Left ventricle myocardium superior (tissue), 1 donor: Measurements from ENCODE around the gene ZNF787. TPM values are rescaled to one million over a fixed set of nuclear protein-coding genes. Genes with fewer than 3 reads are reported as not detected.

ENCODE experiments used
- ATAC-seq: fragments of 200-7000 bp; cut with Tn5 transposase; one replicate; pipeline ENCODE4 v1.9.1; 2020; ENCODE audit warnings: mild to moderate bottlenecking, moderate library complexity
- DNase-seq: peaks from one replicate; pipeline ENCODE4 v3.0.0-alpha.2; 2020
- intact Hi-C: fragments of 100-400 bp; cut with micrococcal nuclease; formaldehyde crosslinking; loops from one replicate; pipeline ENCODE4 v1.11.0; 2022
- total RNA-seq: library from RNA; stranded (reverse); fragmentation: NEBNext Ultra II Directional; extraction: Animal tissue kit (Norgen Biotek cat#: 25700); gene quantifications from one replicate; pipeline ENCODE4 v1.2.1, GENCODE V29; 2021
- donor health status: DM: no; HTN: yes; CAD: no; lungs with severe emphysema.

Gene ZNF787
- total RNA-seq, 1 donor from 2014 or later = 33.8 TPM

DNA sequence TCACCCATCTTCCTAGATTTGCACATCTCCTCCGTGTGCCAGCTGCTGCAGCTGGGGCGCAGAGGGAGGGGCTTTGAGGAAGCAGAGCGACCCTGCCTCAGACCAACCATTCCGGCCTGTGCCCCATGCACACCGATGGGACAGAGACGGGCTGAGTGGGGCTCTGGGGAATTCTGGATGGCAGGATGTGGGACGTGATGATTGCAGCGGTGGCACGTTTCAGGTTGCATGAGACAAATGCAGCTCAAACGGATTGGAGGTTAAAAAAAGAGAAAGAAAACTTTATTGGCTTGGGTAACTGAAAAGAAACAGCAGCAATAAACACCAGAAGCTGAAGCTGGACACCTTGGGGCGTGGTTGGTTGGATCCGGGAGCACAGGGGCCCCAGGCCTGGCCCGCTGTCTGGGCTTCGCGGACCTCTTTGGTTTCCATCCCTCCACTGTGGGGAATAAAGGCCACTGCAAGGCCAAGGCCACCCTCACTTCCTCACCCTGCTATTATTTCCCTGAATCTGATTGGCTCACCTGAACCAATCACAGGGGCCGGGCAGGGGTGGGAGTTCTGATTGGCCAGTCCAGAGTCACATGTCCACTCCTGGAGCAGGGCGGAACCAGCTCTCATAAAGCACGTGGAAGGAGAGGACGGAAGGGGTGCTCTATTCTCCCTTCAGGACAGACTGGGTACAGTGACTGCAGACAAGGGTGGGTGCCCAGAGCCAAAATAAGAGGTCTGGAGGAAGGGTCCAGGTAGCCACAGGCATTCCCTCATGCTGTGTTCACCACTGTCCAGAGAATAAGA, 6.1 kb upstream of the ZNF787 start:
- DNase-seq (no peak), ATAC-seq (no peak)
- intact Hi-C loops = no loop called here

DNA sequence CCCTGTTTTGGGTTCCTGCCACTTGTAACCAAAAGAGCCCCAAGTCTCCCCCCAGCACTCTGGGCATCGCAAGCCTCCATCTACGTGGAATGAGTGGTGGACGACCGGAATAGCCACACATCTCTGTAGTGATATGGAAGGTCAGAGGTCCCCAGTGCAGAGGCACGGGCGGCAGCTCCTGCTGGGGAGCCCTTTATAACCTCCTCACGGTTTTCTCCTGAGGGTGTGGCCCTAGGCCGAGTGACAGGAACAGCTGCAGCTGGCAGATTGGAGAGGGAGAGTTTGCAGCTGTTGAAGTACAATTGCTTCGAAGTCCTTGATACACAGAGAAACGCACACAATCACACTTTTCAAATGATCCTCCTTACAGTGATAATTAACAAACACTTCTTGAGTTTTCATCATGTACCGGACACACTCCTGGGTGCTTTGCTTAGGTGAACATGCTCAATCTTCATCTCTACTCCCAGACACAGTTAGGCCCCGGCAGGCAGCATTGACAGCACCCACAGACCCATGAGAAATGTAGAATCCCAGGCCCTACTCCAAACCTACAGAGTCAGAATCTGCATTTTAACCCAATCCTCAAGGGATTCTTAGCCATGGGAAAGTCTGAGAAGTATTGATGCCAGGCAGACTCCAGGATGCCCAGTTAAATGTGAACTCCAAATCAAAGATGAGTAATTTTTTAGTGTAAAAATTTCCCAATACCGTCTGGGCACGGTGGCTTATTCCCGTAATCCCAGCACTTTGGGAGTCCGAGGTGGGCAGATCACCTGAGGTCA, 4.9 kb upstream of the ZNF787 start:
- intact Hi-C loops = no loop called here
- ATAC-seq = no peak
- no peak for DNase-seq

DNA sequence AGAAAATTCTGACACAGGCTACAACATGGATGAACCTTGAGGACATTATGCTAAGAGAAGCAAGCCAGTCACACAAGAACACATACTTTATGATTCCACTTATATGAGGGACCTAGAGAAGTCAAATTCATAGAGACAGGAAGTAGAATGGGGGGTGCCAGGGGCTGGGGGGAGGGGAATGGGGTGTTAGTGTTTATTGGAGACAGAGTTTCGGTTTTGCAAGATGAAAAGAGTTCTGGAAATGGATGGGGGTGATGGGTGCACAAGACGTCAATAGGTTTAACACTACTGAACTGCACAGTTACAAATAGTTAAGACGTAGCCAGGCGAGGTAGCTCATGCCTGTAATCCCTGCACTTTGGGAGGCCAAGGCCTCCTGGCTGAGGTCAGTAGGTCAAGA, 3.5 kb upstream of the ZNF787 start:
- intact Hi-C loops = no loop called here
- no peak for DNase-seq
- no peak for ATAC-seq

DNA sequence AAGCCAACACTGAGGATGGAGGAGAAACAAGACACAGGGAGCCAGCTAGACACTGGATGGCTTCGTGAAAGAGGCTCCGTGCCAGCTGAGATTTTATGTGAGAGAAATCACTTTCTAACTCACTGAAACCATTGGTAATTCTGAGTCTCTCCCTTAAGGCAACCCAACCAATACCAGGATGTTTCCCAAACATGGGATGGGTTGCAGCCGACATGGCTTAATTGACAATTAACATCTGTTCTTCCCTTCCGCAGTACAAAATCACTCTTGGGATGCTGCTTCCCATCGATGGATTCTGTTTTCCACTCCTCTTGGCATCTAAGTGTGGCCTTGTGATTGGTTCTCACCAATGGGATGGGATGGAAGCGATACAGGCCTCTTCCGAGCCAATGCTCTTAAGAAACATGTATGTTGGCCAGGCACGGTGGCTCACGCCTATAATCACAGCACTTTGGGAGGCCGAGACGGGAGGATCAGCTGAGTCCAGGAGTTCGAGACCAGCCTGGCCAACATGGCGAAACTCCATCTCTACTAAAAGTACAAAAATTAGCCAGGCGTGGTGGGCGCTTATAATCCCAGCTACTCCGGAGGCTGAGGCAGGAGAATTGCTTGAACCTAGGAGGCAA, 2.3 kb upstream of the ZNF787 start:
- intact Hi-C loops = no loop called here
- ATAC-seq (no peak), DNase-seq (no peak)

DNA sequence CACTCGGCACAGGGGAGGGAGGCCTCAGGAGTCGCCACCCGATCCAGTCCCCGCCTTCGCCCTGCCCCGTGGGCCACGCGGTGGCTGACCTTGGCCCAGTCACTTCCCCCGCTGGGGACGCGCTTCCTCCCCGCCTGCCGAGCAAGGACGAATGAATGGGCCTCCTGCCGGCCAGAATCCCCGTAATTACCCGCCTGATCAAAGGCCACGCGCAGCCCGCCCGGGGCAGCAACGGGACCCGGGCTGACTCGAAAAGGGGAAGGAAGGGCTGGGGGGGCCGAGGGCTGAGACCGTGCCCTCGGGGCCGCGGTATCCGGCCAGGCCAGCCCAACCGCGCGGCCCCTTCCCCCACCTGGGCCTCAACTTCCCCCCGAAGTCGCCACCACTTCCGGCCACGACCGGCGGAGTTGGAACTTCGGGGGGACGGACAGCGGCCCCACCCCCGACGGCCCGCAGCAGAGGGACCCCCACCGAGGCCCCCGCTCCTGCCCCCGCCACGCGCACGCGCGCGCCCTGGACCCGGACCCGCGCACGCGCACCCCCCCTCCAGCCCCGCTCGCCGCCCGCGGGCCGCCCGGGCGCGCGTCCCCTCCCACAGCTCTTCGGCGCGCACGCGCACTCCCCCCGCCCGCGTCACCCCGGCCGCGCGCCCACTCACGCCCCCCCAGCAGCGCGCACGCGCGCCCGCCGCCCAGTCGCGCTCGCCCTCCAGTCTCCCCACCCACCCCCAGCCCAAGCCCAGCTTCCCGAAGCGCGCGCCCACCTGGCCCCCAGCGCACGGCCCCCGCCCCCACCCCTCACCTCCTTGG, 520 bp downstream of the ZNF787 start:
- intact Hi-C loops = no loop called here
- DNase-seq (peak; percentile 88), ATAC-seq (peak; percentile 50)

DNA sequence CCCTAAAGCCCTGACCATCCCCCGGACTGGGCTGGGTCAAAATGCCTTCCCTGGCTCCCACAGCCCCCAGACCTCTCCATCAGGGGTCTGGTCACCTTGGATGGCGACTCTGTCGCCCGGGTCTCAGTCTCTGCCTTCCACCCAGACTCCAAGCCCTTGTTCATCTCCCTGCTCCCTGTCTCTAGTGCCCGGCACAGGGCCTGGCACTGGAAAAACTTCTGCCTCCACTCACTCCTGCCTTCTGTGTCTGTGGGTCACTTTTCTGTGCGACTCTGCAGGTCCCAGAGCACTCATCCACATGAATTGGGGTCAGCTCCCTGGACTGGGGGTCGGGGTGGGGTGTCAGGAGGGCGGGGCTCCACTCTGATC, 1.1 kb downstream of the ZNF787 start:
- ATAC-seq = no peak
- DNase-seq = no peak
- intact Hi-C loops = no loop called here

DNA sequence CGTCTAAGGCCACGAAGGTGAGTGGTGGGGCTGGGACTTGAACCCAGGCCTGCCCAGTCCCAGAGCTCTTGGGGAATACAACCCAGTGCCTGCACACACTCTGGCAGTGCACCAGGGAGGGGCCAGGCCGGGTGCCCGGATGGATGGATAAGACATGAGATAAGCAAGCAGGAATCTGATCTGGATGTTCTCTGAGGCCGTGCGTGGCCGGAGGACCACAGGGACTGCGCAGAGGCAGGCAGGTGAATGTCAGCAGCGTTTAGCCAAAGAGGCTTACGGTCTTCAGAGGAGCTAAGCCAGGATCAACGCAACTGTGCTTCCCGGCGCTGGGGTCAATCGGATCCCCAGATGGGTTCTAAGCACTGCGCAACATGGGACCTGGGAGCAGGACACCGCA, 1.5 kb downstream of the ZNF787 start:
- intact Hi-C loops = no loop called here
- DNase-seq (no peak), ATAC-seq (no peak)

DNA sequence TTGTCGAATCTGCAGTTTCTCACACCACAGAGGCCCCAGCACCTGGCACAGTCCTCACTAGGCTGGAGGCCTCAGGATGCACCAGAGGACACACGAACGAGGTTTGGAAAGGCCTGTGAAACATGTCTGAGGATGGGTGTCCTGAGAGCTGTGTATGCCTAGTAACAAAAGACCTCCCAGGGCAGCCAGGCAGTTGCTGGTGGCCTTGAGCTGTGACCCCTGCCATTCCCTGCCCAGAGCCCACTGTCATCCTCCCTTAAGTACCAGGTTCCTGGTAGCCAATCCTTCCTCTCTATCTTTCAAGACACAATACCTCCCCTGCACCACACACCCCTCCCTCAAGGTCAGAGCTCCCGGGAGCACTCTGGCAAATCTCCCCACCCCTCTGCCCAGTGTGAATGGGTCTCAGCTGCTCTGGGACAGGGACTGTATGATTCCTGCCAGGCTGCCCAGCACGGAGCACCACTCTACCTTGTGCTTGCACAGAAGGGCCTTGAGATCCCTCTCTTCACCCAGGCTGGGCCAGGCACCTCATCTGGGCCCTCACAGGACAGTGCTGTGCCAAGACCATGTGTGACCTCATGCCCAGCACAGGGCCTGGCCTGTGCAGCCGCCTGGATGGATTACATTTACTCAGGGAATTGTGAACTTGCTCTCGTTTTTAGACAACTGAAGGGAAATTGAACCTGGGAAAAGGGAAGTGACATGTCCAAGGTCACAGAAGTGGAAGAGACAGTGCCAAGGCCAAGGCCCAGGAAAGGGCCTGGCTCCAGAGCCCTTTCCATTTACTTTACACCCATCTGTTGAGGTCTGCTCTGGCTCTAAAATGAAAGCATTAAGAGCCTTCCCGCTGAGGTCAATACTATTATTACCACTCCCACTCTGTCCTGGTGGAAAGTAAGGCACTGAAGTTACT, 2.2 kb downstream of the ZNF787 start:
- ATAC-seq (no peak), DNase-seq (no peak)
- intact Hi-C loops = no loop called here

DNA sequence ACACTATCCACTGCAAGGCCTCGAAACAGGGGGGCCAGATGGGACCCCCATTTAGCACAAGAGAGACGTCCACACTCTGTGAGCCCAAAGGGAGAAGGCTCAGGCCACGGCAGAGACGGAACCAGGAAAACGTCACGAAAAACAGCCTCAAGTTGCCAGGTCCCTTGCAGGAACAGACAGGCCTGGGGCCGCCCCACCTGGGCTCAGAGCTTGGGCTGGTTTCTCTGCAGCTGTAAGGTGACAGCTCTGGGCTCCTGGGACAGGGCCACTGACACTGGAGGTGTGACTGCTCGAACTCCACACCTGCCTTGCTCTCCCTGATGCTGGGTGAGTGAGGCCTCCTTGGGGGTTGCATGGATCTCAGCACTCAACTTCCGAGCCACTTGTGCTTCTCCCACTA, 3.2 kb downstream of the ZNF787 start:
- intact Hi-C loops = no loop called here
- ATAC-seq (no peak), DNase-seq (no peak)

DNA sequence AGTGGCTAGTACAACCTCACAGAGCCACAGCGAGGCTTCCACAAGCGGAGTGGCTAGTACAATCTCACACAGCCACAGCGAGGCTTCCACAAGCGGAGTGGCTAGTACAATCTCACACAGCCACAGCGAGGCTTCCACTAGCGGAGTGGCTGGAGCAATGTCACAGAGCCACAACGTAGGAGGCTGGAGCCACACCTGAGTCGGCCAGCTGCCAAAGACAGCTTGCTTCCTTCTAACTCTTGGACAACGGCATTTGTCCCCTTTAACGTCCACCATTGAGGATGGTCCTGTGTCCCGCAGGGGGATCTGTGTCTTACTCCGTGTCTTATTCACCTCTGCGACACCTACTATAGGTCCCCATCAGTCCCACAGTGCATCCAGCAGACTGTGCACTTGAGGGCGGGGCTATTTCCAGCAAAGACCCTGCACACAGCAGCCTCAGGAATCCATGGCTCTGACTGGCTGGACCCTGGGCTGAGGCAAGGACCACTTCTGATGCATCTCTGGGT, 3.7 kb downstream of the ZNF787 start:
- intact Hi-C loops = no loop called here
- no peak for DNase-seq
- no peak for ATAC-seq

DNA sequence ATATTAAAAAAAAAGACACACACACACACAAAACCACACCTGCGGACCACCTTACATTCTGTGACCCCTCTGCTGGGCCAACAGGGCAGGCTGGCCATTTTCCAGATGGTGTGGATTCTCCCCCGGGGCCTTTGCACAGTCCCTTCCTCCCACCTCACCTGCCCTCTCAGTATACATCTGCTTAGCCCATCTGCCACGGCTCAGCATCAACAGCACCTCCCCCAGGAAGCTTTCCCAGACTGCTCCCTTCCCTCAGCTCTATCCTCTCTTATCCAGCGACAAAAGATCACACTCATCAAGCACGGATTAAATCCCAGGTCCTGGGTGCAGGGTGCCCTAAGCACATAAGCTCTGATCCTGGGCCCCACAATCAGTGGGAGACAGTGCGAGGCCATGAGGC, 4.5 kb downstream of the ZNF787 start:
- intact Hi-C loops = no loop called here
- ATAC-seq (no peak), DNase-seq (no peak)

DNA sequence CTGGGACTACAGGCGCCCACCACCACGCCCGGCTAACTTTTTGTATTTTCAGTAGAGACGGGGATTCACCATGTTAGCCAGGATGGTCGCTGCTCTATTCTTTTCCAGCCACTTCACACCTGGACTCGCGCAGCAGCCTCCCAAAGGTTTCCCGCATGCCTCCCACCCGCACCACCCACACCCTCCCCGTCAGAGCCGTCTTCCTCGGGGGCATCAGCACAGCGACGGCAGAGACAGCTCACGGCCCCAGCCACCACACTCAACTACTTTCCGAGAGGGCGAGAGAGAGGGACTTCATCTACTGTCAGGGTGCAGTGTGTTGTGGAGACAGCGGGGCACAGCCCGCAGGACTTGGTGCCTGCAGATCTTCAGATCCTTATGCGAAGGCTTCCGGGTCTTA, 5.6 kb downstream of the ZNF787 start:
- intact Hi-C loops = no loop called here
- no peak for DNase-seq
- ATAC-seq = no peak

DNA sequence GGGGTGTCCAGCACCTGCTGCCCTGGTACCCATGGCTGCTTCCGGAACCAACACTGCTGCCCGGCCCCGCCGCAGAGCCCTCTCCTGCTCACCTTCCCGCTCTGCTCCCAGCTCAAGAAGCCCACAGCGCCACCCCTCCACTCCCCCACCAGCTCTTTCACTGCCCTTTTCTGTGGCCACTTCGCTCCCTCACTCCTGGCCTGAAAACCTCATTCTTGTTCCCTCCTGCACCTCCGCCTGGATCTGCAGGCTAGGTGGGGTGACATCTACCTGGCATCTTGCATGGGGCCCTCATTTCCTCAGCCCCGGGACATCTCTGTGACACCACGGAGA, 6.4 kb downstream of the ZNF787 start:
- ATAC-seq (no peak), DNase-seq (no peak)
- intact Hi-C loops = no loop called here

DNA sequence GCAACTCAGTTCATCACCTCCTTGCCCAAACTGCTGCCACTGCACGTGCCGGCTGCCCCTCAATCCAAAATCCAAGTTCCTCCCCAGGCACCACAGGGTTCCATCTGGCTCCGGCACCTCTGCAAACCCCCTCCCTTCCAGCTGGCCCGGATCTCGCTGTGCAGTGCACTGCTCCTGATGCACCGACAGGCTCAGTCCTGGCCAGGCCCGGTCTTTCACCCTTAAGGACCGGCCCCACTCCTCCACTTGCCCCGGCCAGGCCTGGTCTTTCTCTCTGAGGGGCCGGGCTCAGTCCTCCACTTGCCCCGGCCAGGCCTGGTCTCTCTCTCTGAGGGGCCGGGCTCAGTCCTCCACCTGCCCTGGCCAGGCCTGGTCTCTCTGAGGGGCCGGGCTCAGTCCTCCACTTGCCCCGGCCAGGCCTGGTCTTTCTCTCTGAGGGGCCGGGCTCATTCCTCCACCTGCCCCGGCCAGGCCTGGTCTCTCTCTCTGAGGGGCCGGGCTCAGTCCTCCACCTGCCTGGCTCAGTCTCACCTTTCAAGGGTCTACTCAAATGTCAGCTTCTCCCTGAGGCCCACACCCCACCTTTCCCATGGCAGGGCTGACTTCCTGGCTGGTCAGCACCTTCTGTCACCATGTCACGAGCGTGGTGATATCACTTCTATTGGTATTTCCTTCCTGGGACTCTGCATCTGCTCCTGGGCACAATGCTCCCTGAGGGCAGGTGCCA, 6.9 kb downstream of the ZNF787 start:
- DNase-seq (no peak), ATAC-seq (no peak)
- intact Hi-C loops = no loop called here

DNA sequence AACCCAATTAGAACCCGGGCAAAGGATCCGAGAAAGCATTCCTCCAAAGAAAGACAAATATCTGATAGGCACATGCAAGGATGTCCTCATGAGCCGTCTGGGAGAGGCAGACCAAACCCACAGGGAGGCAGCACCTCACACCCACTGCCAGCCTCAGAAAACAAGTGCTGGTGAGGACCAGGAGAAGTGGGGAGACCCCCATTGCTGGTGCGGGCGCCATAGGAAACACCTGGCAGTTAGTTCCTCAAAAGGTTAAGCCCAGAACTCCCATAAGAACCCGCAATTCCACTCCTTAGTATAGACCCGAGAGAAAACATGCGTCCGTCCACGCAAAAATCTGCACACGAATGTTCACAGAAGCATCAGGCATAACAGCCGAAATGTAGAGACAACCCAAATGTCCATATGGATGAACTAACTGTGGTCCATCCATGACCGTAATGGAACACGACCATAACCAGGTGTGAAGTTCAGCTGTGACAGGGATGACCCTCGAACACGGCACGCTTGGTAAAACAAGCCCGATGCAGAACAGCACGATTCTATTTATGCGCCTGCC, 7.9 kb downstream of the ZNF787 start:
- DNase-seq = no peak
- intact Hi-C loops = no loop called here
- ATAC-seq = no peak

DNA sequence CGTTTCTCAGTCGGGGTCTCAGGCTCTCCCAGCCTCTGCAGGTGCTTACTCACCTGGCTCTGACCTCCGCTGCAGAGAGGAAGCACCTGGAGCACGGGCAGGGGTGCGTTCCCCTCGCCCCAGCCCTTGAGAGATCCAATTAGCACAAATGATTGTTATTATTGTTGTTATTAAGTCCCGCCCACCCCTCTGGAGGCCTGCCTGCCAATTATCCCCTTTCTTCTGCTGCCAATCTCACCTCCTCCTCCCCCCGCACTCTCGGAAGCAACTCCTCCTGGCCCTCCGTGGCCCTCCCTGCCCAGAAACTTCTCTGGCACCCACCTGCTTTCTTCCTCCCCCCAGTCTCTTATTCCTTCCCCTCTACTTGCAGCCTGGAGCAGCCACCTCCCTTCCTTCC, 8.8 kb downstream of the ZNF787 start:
- DNase-seq = no peak
- no peak for ATAC-seq
- intact Hi-C loops = no loop called here

DNA sequence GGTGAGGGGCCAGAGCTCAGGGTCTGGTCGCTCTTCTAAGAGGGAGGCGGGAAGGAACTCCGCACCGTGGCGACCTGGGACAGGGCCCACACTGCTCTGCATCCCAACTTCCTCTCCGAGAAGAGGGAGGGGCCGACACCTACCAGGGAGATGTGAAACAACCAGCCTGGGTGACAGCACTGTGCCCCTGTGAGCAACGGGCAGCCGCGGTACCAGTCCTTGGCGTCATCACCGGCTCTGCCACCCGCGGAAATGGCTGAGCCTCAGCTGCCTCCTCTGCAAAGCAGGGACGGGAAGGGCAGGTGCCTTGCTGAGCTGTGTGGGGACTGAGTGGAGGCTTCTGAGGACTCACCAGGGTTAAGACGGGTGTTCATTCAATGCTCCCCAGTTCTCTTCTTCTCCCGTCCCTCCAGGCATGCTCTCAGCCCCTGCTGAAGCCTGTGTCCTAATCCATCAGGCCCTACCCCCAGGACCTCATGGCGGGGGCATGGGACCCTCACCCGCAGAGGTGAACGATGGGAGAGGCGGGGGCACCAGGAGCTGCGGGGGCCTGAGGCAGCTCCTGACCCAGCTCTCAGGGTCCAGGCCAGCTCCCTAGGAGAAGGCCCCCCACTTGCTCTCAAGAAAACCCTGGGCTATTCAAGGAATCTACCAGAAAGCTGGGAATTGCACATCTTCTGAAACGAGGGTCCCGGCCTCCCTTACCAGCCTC, 9.3 kb downstream of the ZNF787 start:
- DNase-seq (peak; percentile 65), ATAC-seq (peak; percentile 70)
- intact Hi-C loops = no loop called here
